GM23338 (cell line): ENCODE measurements around the gene SYNPR. TPM values are rescaled to one million over a fixed set of nuclear protein-coding genes. Genes with fewer than 3 reads are reported as not detected.

Source experiments
- ATAC-seq: fragments of 200-7000 bp; cut with Tn5 transposase; 3 replicates; pipeline ENCODE4 v1.9.1; 2020
- DNase-seq: peaks from one replicate; pipeline ENCODE4 v3.0.0-alpha.2; 2015; ENCODE audit warnings: low spot score
- H2AFZ ChIP-seq: fragments of 200-600 bp; sonication (generic); 2 replicates; pipeline ENCODE4 v1.8.0; 2016; ENCODE audit warnings: antibody characterized with exemption, mild to moderate bottlenecking, moderate library complexity
- H3F3A ChIP-seq: fragments of 200-600 bp; sonication (generic); replicated peaks from 2 replicates; pipeline ENCODE4 v1.8.0; 2017; ENCODE audit warnings: antibody characterized with exemption, mixed run types, low read depth
- H3K27ac ChIP-seq: fragments of 200-600 bp; sonication (generic); 2 replicates; pipeline ENCODE4 v1.6.1; 2016; ENCODE audit warnings: low read depth
- H3K27me3 ChIP-seq: fragments of 200-600 bp; sonication (generic); 2 replicates; pipeline ENCODE4 v1.8.0; 2016; ENCODE audit warnings: mild to moderate bottlenecking, mixed run types, moderate library complexity; ENCODE audit not compliant: insufficient read depth
- H3K36me3 ChIP-seq: fragments of 200-600 bp; sonication (generic); 2 replicates; pipeline ENCODE4 v1.8.0; 2016; ENCODE audit warnings: mild to moderate bottlenecking; ENCODE audit not compliant: insufficient read depth
- H3K4me1 ChIP-seq: fragments of 200-600 bp; sonication (generic); 2 replicates; pipeline ENCODE4 v1.8.0; 2016; ENCODE audit warnings: mild to moderate bottlenecking, moderate library complexity; ENCODE audit not compliant: insufficient read depth
- H3K4me2 ChIP-seq: fragments of 200-600 bp; sonication (generic); 2 replicates; pipeline ENCODE4 v1.7.1; 2017; ENCODE audit warnings: mixed run types
- H3K4me3 ChIP-seq: fragments of 200-600 bp; sonication (generic); 2 replicates; pipeline ENCODE4 v1.6.1; 2016; ENCODE audit warnings: mixed run types
- H3K79me2 ChIP-seq: fragments of 200-600 bp; sonication (generic); replicated peaks from 2 replicates; pipeline ENCODE4 v1.8.0; 2017; ENCODE audit warnings: mild to moderate bottlenecking; ENCODE audit not compliant: insufficient read depth
- H3K9me2 ChIP-seq: fragments of 200-600 bp; sonication (generic); 2 replicates; pipeline ENCODE4 v1.8.0; 2017; ENCODE audit not compliant: insufficient read depth
- H4K20me1 ChIP-seq: fragments of 200-600 bp; sonication (generic); replicated peaks from 2 replicates; pipeline ENCODE4 v1.8.0; 2017; ENCODE audit warnings: mild to moderate bottlenecking; ENCODE audit not compliant: insufficient read depth
- H3K27ac Mint-ChIP-seq: 2 replicates; pipeline ENCODE4 v1.8.0; 2020; ENCODE audit warnings: inconsistent platforms, mild to moderate bottlenecking, moderate library complexity, mixed read lengths
- H3K27me3 Mint-ChIP-seq: 3 replicates; pipeline ENCODE4 v1.8.0; 2022; ENCODE audit warnings: low read depth, mild to moderate bottlenecking, moderate library complexity, mixed read lengths, inconsistent platforms; ENCODE audit not compliant: insufficient read depth, poor library complexity
- H3K36me3 Mint-ChIP-seq: 3 replicates; pipeline ENCODE4 v1.8.0; 2021; ENCODE audit warnings: low read depth, mild to moderate bottlenecking, inconsistent platforms, moderate library complexity, mixed read lengths
- H3K4me1 Mint-ChIP-seq: 3 replicates; pipeline ENCODE4 v1.8.0; 2020; ENCODE audit warnings: mild to moderate bottlenecking, inconsistent platforms, mixed read lengths
- H3K4me3 Mint-ChIP-seq: 3 replicates; pipeline ENCODE4 v1.8.0; 2021; ENCODE audit warnings: moderate library complexity, mild to moderate bottlenecking, inconsistent platforms, mixed read lengths
- H3K9me3 Mint-ChIP-seq: 3 replicates; pipeline ENCODE4 v1.8.0; 2020; ENCODE audit warnings: moderate library complexity, mild to moderate bottlenecking, inconsistent platforms, mixed read lengths
- CREB1 ChIP-seq: fragments of 250-450 bp; sonication (Bioruptor Pico); IDR thresholded peaks from 2 replicates; pipeline ENCODE4 v1.5.0; 2020; ENCODE audit warnings: low read depth, mild to moderate bottlenecking, moderate library complexity
- EZH2 ChIP-seq: fragments of 200-600 bp; sonication (generic); IDR thresholded peaks from one replicate; pipeline ENCODE4 v1.8.0; 2017; ENCODE audit warnings: antibody characterized with exemption, mild to moderate bottlenecking, low read depth; ENCODE audit not compliant: unreplicated experiment
- NANOG ChIP-seq: IDR thresholded peaks from 2 replicates; pipeline ENCODE4 v1.6.1; 2016; ENCODE audit warnings: antibody characterized with exemption, borderline replicate concordance
- polyA plus RNA-seq: library from polyadenylated mRNA; unstranded; fragments of >200 nt; fragmentation: Nextera tagmentation; extraction: Ambion mirVana; gene quantifications from 2 replicates; pipeline ENCODE4 v1.2.1, GENCODE V29; 2016
- total RNA-seq: library from RNA; depleted of rRNA; stranded (reverse); fragments of >200 nt; shearing (Covaris generic); gene quantifications from 2 replicates; pipeline ENCODE4 v1.2.3, GENCODE V29; 2014
- TF ChIP-seq, protein P1 (sequence below): fragments of 250-450 bp; sonication (Bioruptor Pico); IDR thresholded peaks from 2 replicates; pipeline ENCODE4 v1.5.0; 2020; ENCODE audit warnings: mild to moderate bottlenecking, moderate library complexity
- TF ChIP-seq, protein P2 (sequence below), 2 experiments: fragments of 200-600 bp in 1 of 2; sonication (generic) in 1 of 2; conservative IDR thresholded peaks; 2 replicates each; pipeline versions ENCODE4 v1.5.1 to v1.6.1; 2016 to 2017; ENCODE audit warnings: antibody characterized with exemption in 2 of 2, low read depth in 2 of 2, mild to moderate bottlenecking in 2 of 2, moderate library complexity in 1 of 2

The SYNPR gene
- total and polyA plus RNA-seq, 2 experiments from 2014 or later, result 0.38 to 0.55 TPM

DNA sequence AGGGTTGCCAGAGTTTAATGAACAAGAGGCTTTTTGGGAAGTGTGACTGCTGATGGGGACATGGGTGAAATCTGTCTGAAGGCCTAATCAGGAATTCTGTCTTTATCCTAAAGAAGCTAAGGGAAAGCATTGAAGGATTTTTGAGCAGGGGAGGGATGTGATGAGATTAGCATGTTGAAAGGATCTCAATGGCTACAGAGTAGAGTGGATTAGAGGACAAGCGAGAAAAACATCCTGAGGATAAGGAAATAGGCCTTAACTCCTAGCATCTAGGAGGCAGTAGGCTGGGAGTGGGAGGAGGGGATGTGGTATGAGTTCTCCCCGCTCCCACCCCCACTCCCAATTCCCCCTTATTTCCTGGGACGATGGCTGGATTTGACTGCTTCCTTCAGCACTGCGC, 339.3 kb downstream of the SYNPR start:
- Histone ChIP-seq H3K4me3 (no peak overlapping the region), H4K20me1 (no peaks in the 10 kb centered on the region), H3K9me2 (peaks cover 5% of the 10 kb centered on the region; the same call in 1 of the 2 replicates), H3K36me3 (no peaks in the 10 kb centered on the region), H3K27me3 (no peaks in the 10 kb centered on the region), H3F3A (no peaks in the 10 kb centered on the region), H3K79me2 (no peaks in the 10 kb centered on the region), H3K27ac (no peak overlapping the region), H2AFZ (peak overlapping the region; percentile 12; the same call in 1 of the 2 replicates), H3K4me2 (no peak overlapping the region), H3K4me1 (no peaks in the 10 kb centered on the region; the same call in 1 of the 2 replicates)
- no peak overlapping the region for H3K27ac Mint-ChIP-seq
- no peaks in the 10 kb centered on the region for H3K27me3 Mint-ChIP-seq
- DNase-seq (no peak), ATAC-seq (no peak)
- H3K9me3 Mint-ChIP-seq, result no peaks in the 10 kb centered on the region
- H3K4me3 Mint-ChIP-seq, result no peak overlapping the region
- H3K4me1 Mint-ChIP-seq, result peaks cover 10% of the 10 kb centered on the region
- H3K36me3 Mint-ChIP-seq, result no peaks in the 10 kb centered on the region
- TF ChIP-seq NANOG, result no peak
- TF ChIP-seq, protein P1, sequence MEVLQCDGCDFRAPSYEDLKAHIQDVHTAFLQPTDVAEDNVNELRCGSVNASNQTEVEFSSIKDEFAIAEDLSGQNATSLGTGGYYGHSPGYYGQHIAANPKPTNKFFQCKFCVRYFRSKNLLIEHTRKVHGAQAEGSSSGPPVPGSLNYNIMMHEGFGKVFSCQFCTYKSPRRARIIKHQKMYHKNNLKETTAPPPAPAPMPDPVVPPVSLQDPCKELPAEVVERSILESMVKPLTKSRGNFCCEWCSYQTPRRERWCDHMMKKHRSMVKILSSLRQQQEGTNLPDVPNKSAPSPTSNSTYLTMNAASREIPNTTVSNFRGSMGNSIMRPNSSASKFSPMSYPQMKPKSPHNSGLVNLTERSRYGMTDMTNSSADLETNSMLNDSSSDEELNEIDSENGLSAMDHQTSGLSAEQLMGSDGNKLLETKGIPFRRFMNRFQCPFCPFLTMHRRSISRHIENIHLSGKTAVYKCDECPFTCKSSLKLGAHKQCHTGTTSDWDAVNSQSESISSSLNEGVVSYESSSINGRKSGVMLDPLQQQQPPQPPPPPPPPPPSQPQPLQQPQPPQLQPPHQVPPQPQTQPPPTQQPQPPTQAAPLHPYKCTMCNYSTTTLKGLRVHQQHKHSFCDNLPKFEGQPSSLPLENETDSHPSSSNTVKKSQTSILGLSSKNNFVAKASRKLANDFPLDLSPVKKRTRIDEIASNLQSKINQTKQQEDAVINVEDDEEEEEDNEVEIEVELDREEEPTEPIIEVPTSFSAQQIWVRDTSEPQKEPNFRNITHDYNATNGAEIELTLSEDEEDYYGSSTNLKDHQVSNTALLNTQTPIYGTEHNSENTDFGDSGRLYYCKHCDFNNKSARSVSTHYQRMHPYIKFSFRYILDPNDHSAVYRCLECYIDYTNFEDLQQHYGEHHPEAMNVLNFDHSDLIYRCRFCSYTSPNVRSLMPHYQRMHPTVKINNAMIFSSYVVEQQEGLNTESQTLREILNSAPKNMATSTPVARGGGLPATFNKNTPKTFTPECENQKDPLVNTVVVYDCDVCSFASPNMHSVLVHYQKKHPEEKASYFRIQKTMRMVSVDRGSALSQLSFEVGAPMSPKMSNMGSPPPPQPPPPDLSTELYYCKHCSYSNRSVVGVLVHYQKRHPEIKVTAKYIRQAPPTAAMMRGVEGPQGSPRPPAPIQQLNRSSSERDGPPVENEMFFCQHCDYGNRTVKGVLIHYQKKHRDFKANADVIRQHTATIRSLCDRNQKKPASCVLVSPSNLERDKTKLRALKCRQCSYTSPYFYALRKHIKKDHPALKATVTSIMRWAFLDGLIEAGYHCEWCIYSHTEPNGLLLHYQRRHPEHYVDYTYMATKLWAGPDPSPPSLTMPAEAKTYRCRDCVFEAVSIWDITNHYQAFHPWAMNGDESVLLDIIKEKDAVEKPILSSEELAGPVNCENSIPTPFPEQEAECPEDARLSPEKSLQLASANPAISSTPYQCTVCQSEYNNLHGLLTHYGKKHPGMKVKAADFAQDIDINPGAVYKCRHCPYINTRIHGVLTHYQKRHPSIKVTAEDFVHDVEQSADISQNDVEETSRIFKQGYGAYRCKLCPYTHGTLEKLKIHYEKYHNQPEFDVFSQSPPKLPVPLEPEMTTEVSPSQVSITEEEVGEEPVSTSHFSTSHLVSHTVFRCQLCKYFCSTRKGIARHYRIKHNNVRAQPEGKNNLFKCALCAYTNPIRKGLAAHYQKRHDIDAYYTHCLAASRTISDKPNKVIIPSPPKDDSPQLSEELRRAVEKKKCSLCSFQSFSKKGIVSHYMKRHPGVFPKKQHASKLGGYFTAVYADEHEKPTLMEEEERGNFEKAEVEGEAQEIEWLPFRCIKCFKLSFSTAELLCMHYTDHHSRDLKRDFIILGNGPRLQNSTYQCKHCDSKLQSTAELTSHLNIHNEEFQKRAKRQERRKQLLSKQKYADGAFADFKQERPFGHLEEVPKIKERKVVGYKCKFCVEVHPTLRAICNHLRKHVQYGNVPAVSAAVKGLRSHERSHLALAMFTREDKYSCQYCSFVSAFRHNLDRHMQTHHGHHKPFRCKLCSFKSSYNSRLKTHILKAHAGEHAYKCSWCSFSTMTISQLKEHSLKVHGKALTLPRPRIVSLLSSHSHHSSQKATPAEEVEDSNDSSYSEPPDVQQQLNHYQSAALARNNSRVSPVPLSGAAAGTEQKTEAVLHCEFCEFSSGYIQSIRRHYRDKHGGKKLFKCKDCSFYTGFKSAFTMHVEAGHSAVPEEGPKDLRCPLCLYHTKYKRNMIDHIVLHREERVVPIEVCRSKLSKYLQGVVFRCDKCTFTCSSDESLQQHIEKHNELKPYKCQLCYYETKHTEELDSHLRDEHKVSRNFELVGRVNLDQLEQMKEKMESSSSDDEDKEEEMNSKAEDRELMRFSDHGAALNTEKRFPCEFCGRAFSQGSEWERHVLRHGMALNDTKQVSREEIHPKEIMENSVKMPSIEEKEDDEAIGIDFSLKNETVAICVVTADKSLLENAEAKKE (CRISPR knock-in tag), result no peak
- TF ChIP-seq EZH2, result no peak
- TF ChIP-seq, protein P2, sequence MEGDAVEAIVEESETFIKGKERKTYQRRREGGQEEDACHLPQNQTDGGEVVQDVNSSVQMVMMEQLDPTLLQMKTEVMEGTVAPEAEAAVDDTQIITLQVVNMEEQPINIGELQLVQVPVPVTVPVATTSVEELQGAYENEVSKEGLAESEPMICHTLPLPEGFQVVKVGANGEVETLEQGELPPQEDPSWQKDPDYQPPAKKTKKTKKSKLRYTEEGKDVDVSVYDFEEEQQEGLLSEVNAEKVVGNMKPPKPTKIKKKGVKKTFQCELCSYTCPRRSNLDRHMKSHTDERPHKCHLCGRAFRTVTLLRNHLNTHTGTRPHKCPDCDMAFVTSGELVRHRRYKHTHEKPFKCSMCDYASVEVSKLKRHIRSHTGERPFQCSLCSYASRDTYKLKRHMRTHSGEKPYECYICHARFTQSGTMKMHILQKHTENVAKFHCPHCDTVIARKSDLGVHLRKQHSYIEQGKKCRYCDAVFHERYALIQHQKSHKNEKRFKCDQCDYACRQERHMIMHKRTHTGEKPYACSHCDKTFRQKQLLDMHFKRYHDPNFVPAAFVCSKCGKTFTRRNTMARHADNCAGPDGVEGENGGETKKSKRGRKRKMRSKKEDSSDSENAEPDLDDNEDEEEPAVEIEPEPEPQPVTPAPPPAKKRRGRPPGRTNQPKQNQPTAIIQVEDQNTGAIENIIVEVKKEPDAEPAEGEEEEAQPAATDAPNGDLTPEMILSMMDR (conservative IDR thresholded peaks at IDR 0.05; ENCODE audit: low read depth in 2 of 2), result no peak
- TF ChIP-seq CREB1 (CRISPR knock-in tag), result no peak
